Measurements from ENCODE around the gene CARD8.

CARD8 gene

GRCh38 chr19:48203794-48204628, 51.7 kb downstream of the CARD8 start:
- peak; percentile 99 for DNase-seq

DNA sequence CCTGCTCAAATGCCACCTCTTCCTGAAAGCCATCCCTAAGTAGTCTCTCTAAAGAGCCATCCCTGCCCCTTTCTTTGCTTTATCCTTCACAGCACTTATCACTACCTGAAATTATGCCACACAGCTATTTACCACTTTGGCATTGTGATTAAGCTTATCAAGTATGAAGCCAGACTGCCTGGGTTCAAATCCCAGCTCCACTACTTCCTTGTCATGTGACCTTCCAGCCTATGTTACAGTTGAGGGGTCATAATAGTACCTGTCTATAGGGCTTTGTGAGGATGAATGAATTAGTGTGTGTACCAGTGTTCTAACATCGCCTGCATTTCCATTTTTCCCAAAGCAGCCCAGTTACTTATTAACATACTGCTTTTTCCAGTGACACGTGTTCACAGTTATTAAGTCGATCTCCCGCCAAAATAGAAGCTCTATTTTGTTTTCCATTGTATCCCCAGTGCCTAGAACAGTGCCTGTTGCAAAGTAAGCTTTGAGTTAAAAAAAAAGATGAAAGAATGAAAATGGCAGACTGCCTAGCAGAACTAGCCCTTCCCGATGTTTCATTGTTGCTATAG, 52.4 kb downstream of the CARD8 start:
- DNase-seq = peak; percentile 9

- no peak for DNase-seq
These were observed 58.6 kb downstream of the CARD8 start for GRCh38 chr19:48196933-48197665.

DNA sequence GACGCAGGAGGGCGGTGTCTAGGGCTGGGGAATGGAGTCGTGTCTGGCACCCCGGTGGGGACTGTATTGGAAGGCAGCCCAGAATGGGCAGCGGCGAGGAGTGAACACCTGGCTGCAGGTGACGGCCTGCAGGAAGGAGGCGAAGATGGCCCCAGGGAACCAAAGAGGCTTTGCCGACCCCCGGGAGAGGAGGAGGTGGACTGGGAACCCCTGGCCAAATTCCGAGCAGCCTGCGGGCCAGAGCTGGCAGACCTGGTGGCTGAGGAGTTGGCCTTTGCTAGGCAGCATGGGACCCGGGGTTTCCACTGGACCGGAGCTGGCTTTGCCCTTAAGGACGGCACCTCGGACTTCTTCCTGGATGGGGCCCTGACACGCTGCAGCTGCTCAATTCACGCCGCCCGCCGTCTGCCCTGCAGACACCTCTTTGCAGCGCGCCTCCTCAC, 59.4 kb downstream of the CARD8 start:
- DNase-seq = no peak

GRCh38 chr19:48194844-48195830, 60.6 kb downstream of the CARD8 start:
- DNase-seq = no peak

DNA sequence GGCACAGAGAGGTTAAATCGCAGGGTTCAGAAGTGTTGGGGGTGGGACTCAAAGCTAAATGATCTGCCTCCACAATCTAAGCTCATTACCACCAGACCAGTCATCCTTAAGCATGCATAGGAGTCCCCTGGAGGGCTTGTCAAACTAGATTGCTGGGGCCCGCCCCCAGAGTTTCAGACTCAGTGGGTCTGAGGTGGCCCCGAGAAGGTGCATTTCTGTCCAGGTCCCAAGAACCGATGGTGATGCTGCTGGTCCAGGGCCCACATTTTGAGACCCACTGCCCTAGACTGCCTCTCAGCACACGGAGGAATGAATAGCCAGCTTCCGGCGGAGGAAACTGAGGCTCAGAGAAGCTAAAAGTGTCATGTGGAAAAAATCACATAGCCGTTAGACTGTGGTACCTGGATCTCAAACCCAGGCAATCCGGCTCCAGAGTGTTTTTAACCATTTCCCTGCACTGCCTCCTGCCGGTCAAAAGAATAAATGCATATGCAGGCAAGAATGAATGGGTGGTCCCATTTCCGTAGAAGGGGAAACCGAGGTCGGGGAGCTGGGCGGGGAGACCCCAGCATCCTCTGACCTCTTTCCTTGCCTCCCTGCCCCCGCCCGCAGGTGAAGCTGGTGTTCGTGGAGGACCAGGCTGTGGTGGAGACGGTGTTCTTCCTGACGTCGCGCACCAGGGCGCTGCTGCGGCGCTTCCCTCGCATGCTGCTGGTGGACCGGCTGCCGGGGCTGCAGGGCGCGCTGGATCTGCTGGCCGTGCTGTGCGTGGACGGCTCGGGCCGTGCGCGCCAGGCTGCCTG, 61.5 kb downstream of the CARD8 start:
- DNase-seq = no peak

DNA sequence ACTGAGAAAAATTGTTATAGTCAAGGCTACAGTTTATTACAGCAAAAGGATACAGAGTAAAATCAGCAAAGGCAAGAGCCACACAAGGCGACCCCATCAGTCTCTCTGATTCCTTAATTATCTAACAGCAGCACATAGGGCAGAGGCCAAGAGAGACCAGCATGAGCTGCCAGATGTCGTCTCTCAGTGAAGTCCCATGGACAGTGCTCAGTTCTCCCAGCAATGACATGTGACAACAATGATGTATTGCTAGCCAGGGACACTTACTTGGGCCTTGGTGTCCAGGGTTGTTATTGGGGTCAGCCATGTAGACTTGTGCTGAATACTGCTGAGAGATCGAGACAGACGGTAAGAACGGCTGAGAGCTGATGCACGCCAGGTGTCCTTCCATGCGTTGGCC, 63.0 kb downstream of the CARD8 start:
- no peak for DNase-seq

GRCh38 chr19:48190885-48191284, 64.8 kb downstream of the CARD8 start:
- DNase-seq = no peak

- DNase-seq = no peak
These were observed 65.3 kb downstream of the CARD8 start for GRCh38 chr19:48190288-48190884.

DNA sequence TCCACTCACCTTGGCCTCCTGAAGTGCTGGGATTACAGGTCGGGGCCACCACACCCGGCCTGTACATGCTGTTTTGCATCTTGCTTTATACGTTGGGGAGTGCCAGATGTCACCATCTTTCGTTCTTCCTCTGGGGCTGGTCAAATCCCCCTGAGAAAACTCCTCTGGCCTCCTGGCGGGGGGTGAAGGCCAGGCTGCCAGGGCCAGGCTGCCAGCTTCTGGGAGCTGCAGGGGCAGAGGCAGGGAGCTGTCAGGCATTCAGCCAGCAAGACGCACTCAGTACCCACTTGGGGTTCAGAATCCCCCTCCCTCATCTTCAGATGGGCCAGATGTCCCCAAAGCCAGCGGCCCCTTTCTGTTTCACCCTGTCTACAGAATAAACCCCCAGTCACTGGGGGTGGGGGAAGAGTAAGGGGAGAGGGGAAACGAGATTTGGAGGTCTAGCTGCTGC, 69.1 kb downstream of the CARD8 start:
- no peak for DNase-seq

GRCh38 chr19:48186015-48186414, 69.7 kb downstream of the CARD8 start:
- no peak for DNase-seq

GRCh38 chr19:48183356-48183755, 72.4 kb downstream of the CARD8 start:
- no peak for DNase-seq

DNA sequence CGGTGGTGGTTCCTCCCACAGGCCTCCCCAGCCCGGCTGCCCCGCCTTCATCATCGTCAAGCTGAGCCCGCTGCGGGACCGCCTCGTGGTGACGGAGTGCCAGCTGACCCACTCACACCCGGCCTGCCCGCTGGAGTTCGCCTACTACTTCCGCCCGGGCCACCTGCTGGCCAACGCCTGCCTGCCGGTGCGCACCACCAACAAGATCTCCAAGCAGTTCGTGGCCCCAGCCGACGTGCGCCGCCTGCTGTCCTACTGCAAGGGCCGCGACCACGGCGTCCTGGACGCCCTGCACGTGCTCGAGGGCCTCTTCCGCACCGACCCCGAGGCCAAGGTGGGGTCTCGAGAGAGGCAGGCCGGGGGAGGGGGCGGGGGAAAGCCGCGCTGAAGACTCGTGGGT, 73.3 kb downstream of the CARD8 start:
- DNase-seq = no peak

- DNase-seq = no peak
These were observed 74.2 kb downstream of the CARD8 start for GRCh38 chr19:48181505-48181904.

- no peak for DNase-seq
These were observed 79.5 kb downstream of the CARD8 start for GRCh38 chr19:48176226-48176625.

- DNase-seq = no peak
These were observed 80.1 kb downstream of the CARD8 start for GRCh38 chr19:48175578-48175977.

DNA sequence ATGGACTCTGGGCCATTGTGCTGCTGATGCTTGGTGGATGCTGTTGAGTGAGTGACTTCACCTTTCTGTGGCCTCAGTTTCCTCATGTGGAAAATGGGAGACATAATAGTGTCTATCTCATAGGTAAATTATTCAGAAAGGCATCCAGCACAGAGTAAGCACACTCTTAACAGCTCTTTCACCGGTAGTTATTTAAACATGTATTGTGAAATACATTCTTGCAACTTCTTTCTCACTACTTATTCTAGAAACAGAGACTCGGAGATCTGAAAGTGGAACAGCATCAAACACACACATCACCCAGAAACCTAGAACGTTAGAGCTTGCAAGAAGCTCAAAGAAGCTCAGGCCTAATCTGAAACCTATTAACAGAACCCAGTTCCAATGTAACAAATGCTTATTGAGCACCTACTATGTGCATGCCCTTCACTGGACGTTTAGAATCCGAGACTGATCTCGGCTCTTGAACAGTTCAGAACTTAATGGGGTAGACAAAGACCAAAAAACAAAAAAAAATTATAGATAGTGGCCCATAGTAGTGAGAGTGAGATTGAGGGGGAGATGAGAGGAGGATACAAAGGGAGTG, 81.2 kb downstream of the CARD8 start:
- DNase-seq = no peak

DNA sequence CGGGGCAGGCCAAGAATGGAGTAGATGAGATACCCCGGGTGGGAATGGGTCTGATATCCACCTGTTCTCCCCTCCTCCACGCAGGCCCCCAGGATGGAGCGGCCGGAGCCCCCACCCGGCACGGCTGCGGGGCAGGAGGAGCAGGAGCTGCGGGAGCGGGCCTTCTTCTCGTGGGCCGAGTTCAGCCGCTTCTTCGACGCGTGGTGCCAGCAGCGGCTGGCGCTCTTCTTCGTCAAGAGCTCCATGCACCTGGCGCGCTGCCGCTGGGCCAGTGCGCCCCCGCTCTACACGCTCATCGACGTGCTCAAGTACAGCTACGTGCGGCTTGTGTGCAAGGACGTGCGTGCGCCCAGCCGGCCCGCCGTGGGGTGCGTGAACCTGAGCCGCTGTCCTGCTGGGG, 84.0 kb downstream of the CARD8 start:
- no peak for DNase-seq

GRCh38 chr19:48170817-48171347, 84.8 kb downstream of the CARD8 start:
- no peak for DNase-seq
